CD8-positive, alpha-beta memory T cell (primary cell): ENCODE data around the gene HECTD4. TPM values are rescaled to one million over a fixed set of nuclear protein-coding genes. Genes with fewer than 3 reads are reported as not detected.

Experiments
- CTCF ChIA-PET: fragments of 350-600 bp; sonication (Branson Sonifier 250); formaldehyde crosslinking; loops from one replicate; lab custom pipeline; 2021; ENCODE audit warnings: antibody characterized with exemption; lab: Charles Lee
- POLR2A ChIA-PET: fragments of 350-600 bp; sonication (Branson Sonifier 250); formaldehyde crosslinking; loops from one replicate; lab custom pipeline; 2021; ENCODE audit warnings: antibody characterized with exemption; lab: Charles Lee
- DNase-seq, 5 donors: peaks; one replicate each; pipeline versions ENCODE4 v3.0.0 to v3.0.0-alpha.2; 2020 to 2022; ENCODE audit warnings: mixed read lengths in 1 of 5
- H3K27ac ChIP-seq: one replicate; pipeline ENCODE4 v1.7.0; 2013; ENCODE audit warnings: low read depth, mild to moderate bottlenecking, low read length, moderate library complexity
- H3K27me3 ChIP-seq: 2 replicates; pipeline ENCODE4 v1.7.0; 2013; ENCODE audit warnings: low read length, mild to moderate bottlenecking; ENCODE audit not compliant: insufficient read depth, poor library complexity, severe bottlenecking
- H3K36me3 ChIP-seq: 2 replicates; pipeline ENCODE4 v1.7.0; 2013; ENCODE audit warnings: mild to moderate bottlenecking, low read length, moderate library complexity; ENCODE audit not compliant: insufficient read depth
- H3K4me1 ChIP-seq: 2 replicates; pipeline ENCODE4 v1.7.0; 2013; ENCODE audit warnings: mild to moderate bottlenecking, low read length, moderate library complexity; ENCODE audit not compliant: insufficient read depth
- H3K4me3 ChIP-seq: 2 replicates; pipeline ENCODE4 v1.7.0; 2013; ENCODE audit warnings: mild to moderate bottlenecking, low read length
- H3K9me3 ChIP-seq: 2 replicates; pipeline ENCODE4 v1.7.0; 2013; ENCODE audit warnings: mild to moderate bottlenecking, low read length
- H3K27ac Mint-ChIP-seq, 8 donors: one replicate each; pipeline ENCODE4 v1.8.0; 2020 to 2021; ENCODE audit warnings: mixed read lengths in 8 of 8, mild to moderate bottlenecking in 6 of 8, inconsistent platforms in 3 of 8, moderate library complexity in 3 of 8
- H3K27me3 Mint-ChIP-seq, 2 donors: one replicate each; pipeline ENCODE4 v1.8.0; 2020 to 2021; ENCODE audit warnings: mixed read lengths in 2 of 2, mild to moderate bottlenecking in 1 of 2, moderate library complexity in 1 of 2
- H3K36me3 Mint-ChIP-seq, 3 donors: one replicate each; pipeline ENCODE4 v1.8.0; 2020 to 2021; ENCODE audit warnings: mixed read lengths in 3 of 3, inconsistent platforms in 1 of 3, mild to moderate bottlenecking in 1 of 3
- H3K4me1 Mint-ChIP-seq, 3 donors: one replicate each; pipeline ENCODE4 v1.8.0; 2020 to 2021; ENCODE audit warnings: mixed read lengths in 3 of 3, inconsistent platforms in 1 of 3, mild to moderate bottlenecking in 1 of 3
- H3K4me3 Mint-ChIP-seq, 7 donors: one replicate each; pipeline ENCODE4 v1.8.0; 2020 to 2021; ENCODE audit warnings: mixed read lengths in 7 of 7, mild to moderate bottlenecking in 6 of 7, moderate library complexity in 4 of 7, inconsistent platforms in 2 of 7
- H3K9me3 Mint-ChIP-seq, 5 donors: one replicate each; pipeline ENCODE4 v1.8.0; 2020 to 2022; ENCODE audit warnings: mixed read lengths in 5 of 5, mild to moderate bottlenecking in 3 of 5, moderate library complexity in 2 of 5, inconsistent platforms in 1 of 5
- polyA plus RNA-seq: library from polyadenylated mRNA; unstranded; fragments of 300-500 nt; fragmentation: Illumina TruSeq; gene quantifications from one replicate; pipeline ENCODE4 v1.2.3, GENCODE V29; 2021
- total RNA-seq, 2 experiments: library from RNA; stranded (reverse); gene quantifications; one replicate each; pipeline ENCODE4 v1.2.3, GENCODE V29; 2021

Gene HECTD4
- total and polyA plus RNA-seq, 3 experiments from 2014 or later: 3.1 to 32.8 (median 29.7) TPM

DNA sequence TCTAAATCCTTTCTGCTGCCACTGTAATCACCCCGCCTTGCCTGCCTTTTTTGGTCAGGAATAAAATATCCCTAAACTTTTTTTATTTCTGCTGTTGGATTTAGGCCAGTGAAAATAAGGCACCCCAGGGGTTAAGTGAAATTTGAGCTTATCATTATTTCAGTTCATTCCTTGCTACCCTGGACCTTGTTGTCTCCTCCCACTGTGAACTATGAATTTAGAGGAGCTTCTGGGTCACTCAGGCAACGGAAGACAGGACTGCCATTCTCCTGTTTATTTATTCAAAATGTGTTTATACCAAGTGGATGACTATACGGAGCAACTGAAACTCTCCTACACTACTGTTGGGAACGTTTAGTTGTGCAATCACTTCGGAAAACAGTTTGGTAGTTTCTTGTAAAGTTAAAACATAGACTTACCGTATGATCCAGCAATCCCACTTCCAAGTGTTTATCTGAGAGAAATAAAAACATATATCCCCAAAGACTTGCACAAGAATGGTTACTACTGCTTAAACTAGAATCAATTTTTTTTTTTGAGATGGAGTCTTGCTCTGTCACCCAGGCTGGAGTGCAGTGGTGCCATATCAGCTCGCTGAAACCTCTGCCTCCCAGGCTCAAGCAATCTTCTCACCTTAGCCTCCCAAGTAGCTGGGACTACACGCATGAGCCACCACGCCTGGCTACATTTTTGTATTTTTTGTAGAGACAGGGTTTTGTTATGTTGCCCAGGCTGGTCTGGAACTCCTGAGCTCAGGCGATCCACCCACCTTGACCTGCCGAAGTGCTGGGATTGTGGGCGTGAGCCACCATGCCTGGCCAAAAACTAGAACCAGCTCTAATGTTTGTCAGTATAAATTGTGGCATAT is 259.2 kb downstream of the HECTD4 start:
- no peaks in the 10 kb centered on the region for H3K9me3 Mint-ChIP-seq
- no peak overlapping the region for H3K4me3 Mint-ChIP-seq
- peaks cover 18 to 27% (median 25%) of the 10 kb centered on the region in 3 donors for H3K4me1 Mint-ChIP-seq
- Histone ChIP-seq H3K27ac (peak overlapping the region; percentile 38), H3K4me3 (no peak overlapping the region), H3K36me3 (no peaks in the 10 kb centered on the region), H3K4me1 (peaks cover 24% of the 10 kb centered on the region), H3K9me3 (no peaks in the 10 kb centered on the region), H3K27me3 (no peaks in the 10 kb centered on the region)
- no peak overlapping the region for H3K27ac Mint-ChIP-seq
- CTCF ChIA-PET: interaction anchor here (1.2 kb wide), 1 partner anchor 14 kb away, joined by 7 read pairs; no protein-coding TSS in a partner anchor
- peaks cover 0 to 6% (median 0%) of the 10 kb centered on the region in 3 donors for H3K36me3 Mint-ChIP-seq
- DNase-seq: no peak
- POLR2A ChIA-PET: no interaction called here
- peaks cover 0 to 12% of the 10 kb centered on the region in 2 donors for H3K27me3 Mint-ChIP-seq

GRCh38 chr12:112121780-112122565 is 260.3 kb downstream of the HECTD4 start:
- DNase-seq: no peak
- no peaks in the 10 kb centered on the region for H3K27me3 ChIP-seq
- peak overlapping the region in 1 of 8 donors; percentile 3 for H3K27ac Mint-ChIP-seq
- peaks cover 12 to 19% (median 18%) of the 10 kb centered on the region in 3 donors for H3K4me1 Mint-ChIP-seq
- no peak overlapping the region for H3K27ac ChIP-seq
- no peak overlapping the region for H3K4me3 ChIP-seq
- H3K9me3 Mint-ChIP-seq: no peaks in the 10 kb centered on the region
- peaks cover 16% of the 10 kb centered on the region for H3K4me1 ChIP-seq
- ChIA-PET POLR2A (interaction anchor here (0.7 kb wide), 1 partner anchor 15 kb away, joined by 4 read pairs; no protein-coding TSS in a partner anchor), CTCF (no interaction called here)
- peaks cover 0 to 4% (median 0%) of the 10 kb centered on the region in 3 donors for H3K36me3 Mint-ChIP-seq
- H3K36me3 ChIP-seq: no peaks in the 10 kb centered on the region
- H3K9me3 ChIP-seq: no peaks in the 10 kb centered on the region
- H3K27me3 Mint-ChIP-seq: peaks cover 0 to 12% of the 10 kb centered on the region in 2 donors
- no peak overlapping the region for H3K4me3 Mint-ChIP-seq

DNA sequence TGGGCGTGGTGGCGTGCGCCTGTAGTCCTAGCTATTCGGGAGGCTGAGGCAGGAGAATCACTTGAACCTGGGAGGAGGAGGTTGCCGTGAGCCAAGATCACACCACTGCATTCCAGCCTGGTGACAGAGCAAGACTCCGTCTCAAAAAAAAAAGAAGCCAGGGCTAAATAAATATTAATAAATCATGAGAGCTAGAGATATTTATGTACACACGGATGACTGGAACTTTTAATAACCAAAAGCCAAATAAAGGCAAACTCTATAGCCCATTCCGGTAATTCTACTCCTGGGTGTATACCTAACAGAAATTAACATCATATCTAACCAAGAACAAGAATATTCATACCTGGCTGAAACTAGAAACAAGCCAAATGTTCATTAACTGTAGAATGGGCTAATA is 264.5 kb downstream of the HECTD4 start:
- ChIA-PET CTCF (no interaction called here), POLR2A (no interaction called here)
- Histone ChIP-seq H3K9me3 (no peaks in the 10 kb centered on the region), H3K4me3 (no peak overlapping the region), H3K4me1 (no peaks in the 10 kb centered on the region), H3K36me3 (no peaks in the 10 kb centered on the region), H3K27ac (no peak overlapping the region), H3K27me3 (no peaks in the 10 kb centered on the region)
- DNase-seq: no peak
- H3K27ac Mint-ChIP-seq: no peak overlapping the region
- H3K4me1 Mint-ChIP-seq: peaks cover 0 to 9% (median 5%) of the 10 kb centered on the region in 3 donors
- no peaks in the 10 kb centered on the region for H3K36me3 Mint-ChIP-seq
- H3K4me3 Mint-ChIP-seq: no peak overlapping the region
- H3K9me3 Mint-ChIP-seq: no peaks in the 10 kb centered on the region
- peaks cover 0 to 12% of the 10 kb centered on the region in 2 donors for H3K27me3 Mint-ChIP-seq

DNA sequence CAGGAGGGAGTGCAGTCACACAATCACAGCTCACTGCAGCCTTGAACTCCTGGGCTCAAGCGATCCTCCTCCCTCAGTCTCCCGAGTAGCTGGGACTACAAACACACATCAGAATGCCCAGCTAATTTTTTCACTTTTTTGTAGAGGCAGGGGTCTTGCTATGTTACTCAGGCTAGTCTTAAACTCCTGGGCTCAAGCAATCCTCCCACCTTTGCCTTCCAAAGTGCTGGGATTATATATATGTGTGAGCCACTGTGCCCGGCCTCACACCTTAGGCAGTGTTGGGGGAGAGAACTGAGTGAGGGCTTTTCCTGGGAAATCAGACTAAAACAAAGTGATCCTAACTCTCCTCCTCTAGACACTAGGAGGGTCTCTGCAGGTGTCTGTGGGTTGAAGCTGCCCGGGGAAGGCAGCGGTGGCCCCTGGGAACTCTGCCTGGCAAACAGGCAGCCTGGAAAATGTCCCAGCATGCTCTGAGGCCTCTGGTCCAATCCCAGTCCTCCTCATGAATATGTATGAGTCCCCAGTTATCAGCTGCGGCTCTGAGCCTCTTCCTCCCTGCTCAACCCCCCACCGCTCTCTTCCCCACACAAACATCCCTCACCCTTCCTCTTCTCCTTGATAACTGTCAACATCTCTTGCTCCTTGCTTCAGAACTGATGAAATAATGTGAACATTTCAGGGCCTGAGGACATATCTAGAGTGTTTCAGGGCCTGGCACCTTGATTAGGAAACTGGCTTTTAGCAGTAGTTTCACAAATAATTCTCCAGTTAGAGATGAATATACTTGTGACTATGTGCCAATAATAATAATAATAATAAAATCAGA is 265.8 kb downstream of the HECTD4 start:
- Histone ChIP-seq H3K27ac (peak overlapping the region; percentile 65), H3K4me3 (no peak overlapping the region), H3K36me3 (no peaks in the 10 kb centered on the region), H3K27me3 (no peaks in the 10 kb centered on the region), H3K4me1 (no peaks in the 10 kb centered on the region), H3K9me3 (no peaks in the 10 kb centered on the region)
- H3K4me1 Mint-ChIP-seq: peaks cover 0 to 9% (median 5%) of the 10 kb centered on the region in 3 donors
- ChIA-PET CTCF (no interaction called here), POLR2A (no interaction called here)
- DNase-seq: no peak
- peak overlapping the region in 1 of 8 donors; percentile 15 for H3K27ac Mint-ChIP-seq
- H3K4me3 Mint-ChIP-seq: no peak overlapping the region
- H3K36me3 Mint-ChIP-seq: no peaks in the 10 kb centered on the region
- H3K27me3 Mint-ChIP-seq: peaks cover 0 to 9% of the 10 kb centered on the region in 2 donors
- no peaks in the 10 kb centered on the region for H3K9me3 Mint-ChIP-seq

DNA sequence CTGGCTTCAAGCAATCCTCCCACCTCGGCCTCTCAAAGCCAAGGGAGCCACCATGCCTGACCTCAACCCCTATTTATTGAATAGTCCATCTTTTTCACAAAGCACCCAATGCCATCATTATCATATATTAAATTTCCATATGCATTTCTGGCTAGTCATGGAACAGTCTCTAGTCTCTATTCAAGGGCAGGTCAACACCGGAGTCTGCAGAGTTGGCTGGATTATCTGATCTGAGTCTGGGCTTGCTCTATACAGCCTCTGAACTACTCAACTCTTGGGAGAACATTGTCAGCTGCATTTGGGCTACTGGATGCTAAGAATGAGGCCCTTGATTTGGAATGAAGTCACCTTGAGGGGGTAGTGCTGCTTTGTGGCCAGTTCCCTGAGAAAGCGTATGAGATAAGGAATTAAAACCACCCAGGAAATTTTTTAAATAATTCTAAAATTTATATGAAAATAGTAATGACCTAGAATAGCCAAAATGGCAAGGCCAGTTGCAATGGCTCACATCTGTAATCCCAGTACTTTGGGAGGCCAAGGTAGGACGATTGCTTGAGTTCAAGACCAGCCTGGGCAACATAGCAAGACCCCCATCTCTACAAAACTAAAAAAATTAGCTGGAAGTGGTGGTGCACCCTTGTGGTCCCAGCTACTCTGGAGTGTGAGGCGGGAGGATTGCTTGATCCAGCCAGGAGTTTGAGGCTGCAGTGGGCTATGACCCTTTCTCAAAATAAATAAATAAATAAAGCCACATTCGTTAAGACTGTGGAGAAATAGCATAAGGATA is 266.8 kb downstream of the HECTD4 start:
- no peaks in the 10 kb centered on the region for H3K36me3 ChIP-seq
- H3K27me3 ChIP-seq: no peaks in the 10 kb centered on the region
- no peak overlapping the region for H3K4me3 ChIP-seq
- Mint-ChIP-seq H3K36me3 (no peaks in the 10 kb centered on the region), H3K27ac (peak overlapping the region in 1 of 8 donors; percentile 91), H3K27me3 (peaks cover 0 to 2% of the 10 kb centered on the region in 2 donors), H3K9me3 (no peaks in the 10 kb centered on the region), H3K4me1 (peaks cover 0 to 9% (median 5%) of the 10 kb centered on the region in 3 donors), H3K4me3 (no peak overlapping the region)
- ChIA-PET POLR2A (no interaction called here), CTCF (interaction anchor here (1.7 kb wide), 1 partner anchor 10 kb away, joined by 4 read pairs; the partner anchor contains the start of gene TRAFD1)
- DNase-seq: no peak
- peak overlapping the region; percentile 27 for H3K27ac ChIP-seq
- H3K4me1 ChIP-seq: no peaks in the 10 kb centered on the region
- no peaks in the 10 kb centered on the region for H3K9me3 ChIP-seq

- Histone ChIP-seq H3K4me3 (no peak overlapping the region), H3K27ac (no peak overlapping the region), H3K27me3 (no peaks in the 10 kb centered on the region), H3K36me3 (no peaks in the 10 kb centered on the region), H3K9me3 (no peaks in the 10 kb centered on the region), H3K4me1 (peaks cover 10% of the 10 kb centered on the region)
- Mint-ChIP-seq H3K4me1 (peaks cover 11 to 17% (median 12%) of the 10 kb centered on the region in 3 donors), H3K27ac (peak overlapping the region in 1 of 8 donors; percentile 53), H3K9me3 (no peaks in the 10 kb centered on the region), H3K4me3 (peak overlapping the region in 1 of 7 donors; percentile 40), H3K27me3 (no peaks in the 10 kb centered on the region), H3K36me3 (peaks cover 0 to 10% (median 0%) of the 10 kb centered on the region in 3 donors)
- POLR2A ChIA-PET: no interaction called here
- CTCF ChIA-PET: no interaction called here
- DNase-seq: no peak
These were observed 269.7 kb downstream of the HECTD4 start for GRCh38 chr12:112112409-112113133.
